ENCODE results near the gene CAMK2A.

GRCh38 chr5:150181027-150181426 lies 108.5 kb downstream of the CAMK2A start:
- TF ChIP-seq, protein P1, sequence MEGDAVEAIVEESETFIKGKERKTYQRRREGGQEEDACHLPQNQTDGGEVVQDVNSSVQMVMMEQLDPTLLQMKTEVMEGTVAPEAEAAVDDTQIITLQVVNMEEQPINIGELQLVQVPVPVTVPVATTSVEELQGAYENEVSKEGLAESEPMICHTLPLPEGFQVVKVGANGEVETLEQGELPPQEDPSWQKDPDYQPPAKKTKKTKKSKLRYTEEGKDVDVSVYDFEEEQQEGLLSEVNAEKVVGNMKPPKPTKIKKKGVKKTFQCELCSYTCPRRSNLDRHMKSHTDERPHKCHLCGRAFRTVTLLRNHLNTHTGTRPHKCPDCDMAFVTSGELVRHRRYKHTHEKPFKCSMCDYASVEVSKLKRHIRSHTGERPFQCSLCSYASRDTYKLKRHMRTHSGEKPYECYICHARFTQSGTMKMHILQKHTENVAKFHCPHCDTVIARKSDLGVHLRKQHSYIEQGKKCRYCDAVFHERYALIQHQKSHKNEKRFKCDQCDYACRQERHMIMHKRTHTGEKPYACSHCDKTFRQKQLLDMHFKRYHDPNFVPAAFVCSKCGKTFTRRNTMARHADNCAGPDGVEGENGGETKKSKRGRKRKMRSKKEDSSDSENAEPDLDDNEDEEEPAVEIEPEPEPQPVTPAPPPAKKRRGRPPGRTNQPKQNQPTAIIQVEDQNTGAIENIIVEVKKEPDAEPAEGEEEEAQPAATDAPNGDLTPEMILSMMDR (IDR thresholded peaks at IDR 0.05 in 8 of 11, conservative IDR thresholded peaks at IDR 0.05 in 3 of 11): no peak
- TF ChIP-seq POLR2AphosphoS5 (IDR thresholded peaks at IDR 0.05): no peak

Data from spleen (tissue), 7 donors.